Pancreas (tissue), 10 donors: ENCODE measurements around the gene MAP2. TPM values are rescaled to one million over a fixed set of nuclear protein-coding genes. Genes with fewer than 3 reads are reported as not detected.

Experiments
- ATAC-seq, 4 donors: fragments of 200-7000 bp; cut with Tn5 transposase; one replicate each; pipeline versions ENCODE4 v1.8.0 to v1.9.1; 2020; ENCODE audit warnings: mild to moderate bottlenecking in 4 of 4, moderate library complexity in 4 of 4
- DNase-seq, 6 donors: peaks; one replicate each; pipeline ENCODE4 v3.0.0-alpha.2; 2020
- FAIRE-seq: peaks from 2 replicates; lab custom pipeline; 2012; peaks lifted over from hg19 to GRCh38; lab: Jason Lieb, UNC
- H3K27ac ChIP-seq, 4 donors: fragments of 200-600 bp; sonication (generic); 1 replicate in 3 of 4; 2 replicates in 1 of 4; pipeline versions ENCODE4 v1.5.0 to v1.8.0; 2020
- H3K27me3 ChIP-seq, 4 donors: fragments of 200-600 bp; one replicate each; pipeline ENCODE4 v1.8.0; 2021
- H3K36me3 ChIP-seq, 3 donors: fragments of 200-600 bp; sonication (generic) in 1 of 3; one replicate each; pipeline versions ENCODE4 v1.5.0 to v1.8.0; 2020 to 2021
- H3K4me1 ChIP-seq, 3 donors: fragments of 200-600 bp; one replicate each; pipeline ENCODE4 v1.8.0; 2021
- H3K4me3 ChIP-seq, 4 donors: fragments of 200-600 bp; sonication (generic) in 2 of 4; one replicate each; pipeline versions ENCODE4 v1.5.0 to v1.8.0; 2020 to 2021
- H3K9me3 ChIP-seq, 4 donors: fragments of 200-600 bp; one replicate each; pipeline ENCODE4 v1.8.0; 2021
- CTCF ChIP-seq, 4 donors: fragments of 200-600 bp; sonication (generic) in 3 of 4; IDR thresholded peaks; one replicate each; pipeline versions ENCODE4 v1.5.0 to v1.8.0; 2021; ENCODE audit warnings: antibody characterized with exemption in 4 of 4
- WGBS, 2 donors: extraction: QIAGEN DNeasy Blood & Tissue Kit; methylation state at CpG; one replicate each; pipeline ENCODE4 v1.1.7; 2013; 5-methylcytosine and 5-hydroxymethylcytosine counted together
- intact Hi-C, 3 donors: fragments of 100-400 bp; cut with DNase I; formaldehyde crosslinking; loops; one replicate each; pipeline versions ENCODE4 v1.11.1 to v1.14.2; 2022
- polyA plus RNA-seq, 2 donors: library from polyadenylated mRNA; stranded (reverse); fragments of 200-250 nt; gene quantifications; one replicate each; pipeline ENCODE4 v1.2.3, GENCODE V29; 2013
- total RNA-seq, 6 donors: library from RNA; stranded (reverse); fragmentation: NEBNext Ultra II Directional in 4 of 6; extraction: Animal tissue kit (Norgen Biotek cat#: 25700) in 4 of 6; gene quantifications; one replicate each; pipeline versions ENCODE4 v1.2.1 to v1.2.4, GENCODE V29; 2021 to 2023
- donor health status: healthy with polysubstance abuse.
- donor health status: DM: no; HTN: no; CAD: no; lungs with moderate emphysema.
- donor health status: DM: no; HTN: no; CAD: no.
- donor health status: control.
- donor health status: control.
- donor health status: Bipolar disorder and iron deficiency.
- donor health status: DM: yes; HTN: yes; CAD: no.
- donor health status: DM: no; HTN: no; CAD: no.
- donor health status: DM: no; HTN: no; CAD: no.
- donor health status: DM: yes; HTN: yes; CAD: no.

MAP2 gene
- total and polyA plus RNA-seq, 8 donors: 6.9 to 23.9 (median 11.2) TPM

DNA sequence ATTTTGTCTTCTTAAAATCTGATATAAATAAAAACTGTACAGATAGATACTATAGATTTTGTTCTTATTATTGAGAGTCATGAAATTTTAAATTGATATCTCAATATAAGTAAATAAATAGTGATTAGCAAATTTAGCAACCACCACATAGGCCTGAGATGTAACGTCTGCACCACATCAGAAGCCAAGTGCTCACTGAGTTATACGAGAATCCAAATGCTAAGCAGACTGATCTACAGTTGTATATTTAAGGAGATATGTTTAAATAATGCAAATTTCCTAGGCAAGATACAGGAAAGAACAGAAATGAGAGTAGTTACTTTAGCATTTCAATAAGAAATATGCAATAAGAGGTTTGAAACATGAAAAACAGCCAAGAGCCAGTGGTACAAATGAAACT, 262.6 kb downstream of the MAP2 start:
- H3K9me3 ChIP-seq: no peaks in the 10 kb centered on the region
- intact Hi-C loops: no loop called here
- ATAC-seq: no peak
- no peak for DNase-seq
- no peaks in the 10 kb centered on the region for H3K27me3 ChIP-seq
- WGBS, 2 donors: 71 to 72% methylated on average over 2 of the region's 2 CpGs
- H3K27ac ChIP-seq: no peak overlapping the region
- no peak overlapping the region for H3K4me3 ChIP-seq
- TF ChIP-seq CTCF (IDR thresholded peaks at IDR 0.05): no peak
- no peaks in the 10 kb centered on the region for H3K4me1 ChIP-seq
- no peak for FAIRE-seq
- H3K36me3 ChIP-seq: no peaks in the 10 kb centered on the region

DNA sequence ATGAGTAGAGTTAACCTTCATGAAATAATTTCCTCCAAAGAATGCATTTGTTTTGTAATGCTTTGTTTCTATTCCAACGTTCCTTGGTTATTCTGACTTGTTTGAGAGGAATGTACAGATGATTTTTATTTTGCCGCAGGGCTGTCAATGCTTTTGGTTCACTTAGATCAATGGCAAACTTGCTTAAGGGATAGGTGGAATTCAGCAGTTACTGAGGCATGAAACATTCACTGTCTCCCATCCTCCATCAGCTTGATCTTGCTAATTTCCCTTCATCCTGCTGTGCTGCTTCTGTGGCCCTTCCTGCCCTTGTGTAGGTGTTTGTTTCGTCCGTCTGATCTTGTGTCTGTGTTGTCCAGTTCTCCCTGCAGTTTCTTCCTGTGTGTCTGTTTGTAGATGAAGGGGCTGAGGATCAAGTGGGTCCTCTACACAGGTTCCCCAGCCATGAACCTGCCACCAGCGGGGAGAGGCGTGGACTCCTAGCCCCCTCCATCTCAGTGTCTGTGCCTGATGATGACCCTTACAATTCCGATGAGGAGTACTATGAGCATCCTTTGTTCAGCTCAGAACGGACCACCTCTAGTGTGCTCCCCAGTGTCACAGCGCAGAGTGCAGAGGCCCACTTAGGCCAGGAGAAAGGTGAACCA, 263.6 kb downstream of the MAP2 start:
- no peaks in the 10 kb centered on the region for H3K27me3 ChIP-seq
- DNase-seq (no peak), FAIRE-seq (no peak), ATAC-seq (no peak)
- H3K27ac ChIP-seq: no peak overlapping the region
- no peaks in the 10 kb centered on the region for H3K4me1 ChIP-seq
- intact Hi-C loops: no loop called here
- H3K9me3 ChIP-seq: no peaks in the 10 kb centered on the region
- TF ChIP-seq CTCF (IDR thresholded peaks at IDR 0.05): no peak
- 85 to 90% methylated on average over 9 of the region's 9 CpGs for WGBS, 2 donors
- no peaks in the 10 kb centered on the region for H3K36me3 ChIP-seq
- no peak overlapping the region for H3K4me3 ChIP-seq

DNA sequence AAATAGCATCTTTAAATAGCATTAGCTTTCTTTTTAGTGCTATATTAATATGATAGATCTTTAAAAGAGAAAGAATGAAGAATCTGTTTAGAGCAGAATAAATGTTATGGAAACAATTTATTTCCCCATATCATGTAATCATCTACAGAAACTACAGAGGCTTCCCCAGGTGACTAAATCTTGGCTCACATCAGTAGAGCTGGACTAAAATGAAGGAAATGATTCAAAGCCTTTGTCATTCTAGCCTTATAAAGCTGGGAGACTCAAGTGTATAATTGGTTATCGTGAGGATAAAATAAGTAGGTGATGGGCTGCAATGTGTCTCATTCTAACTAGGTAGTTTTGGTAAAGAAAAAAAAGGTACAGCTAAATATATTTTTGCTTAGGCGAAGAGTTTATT, 264.5 kb downstream of the MAP2 start:
- H3K9me3 ChIP-seq: no peaks in the 10 kb centered on the region
- H3K36me3 ChIP-seq: no peaks in the 10 kb centered on the region
- no peaks in the 10 kb centered on the region for H3K4me1 ChIP-seq
- ATAC-seq (no peak), FAIRE-seq (no peak), DNase-seq (no peak)
- intact Hi-C loops: no loop called here
- WGBS, 2 donors: 92 to 94% methylated on average over 2 of the region's 2 CpGs
- no peak for TF ChIP-seq CTCF (IDR thresholded peaks at IDR 0.05)
- H3K4me3 ChIP-seq: no peak overlapping the region
- no peak overlapping the region for H3K27ac ChIP-seq
- H3K27me3 ChIP-seq: no peaks in the 10 kb centered on the region

DNA sequence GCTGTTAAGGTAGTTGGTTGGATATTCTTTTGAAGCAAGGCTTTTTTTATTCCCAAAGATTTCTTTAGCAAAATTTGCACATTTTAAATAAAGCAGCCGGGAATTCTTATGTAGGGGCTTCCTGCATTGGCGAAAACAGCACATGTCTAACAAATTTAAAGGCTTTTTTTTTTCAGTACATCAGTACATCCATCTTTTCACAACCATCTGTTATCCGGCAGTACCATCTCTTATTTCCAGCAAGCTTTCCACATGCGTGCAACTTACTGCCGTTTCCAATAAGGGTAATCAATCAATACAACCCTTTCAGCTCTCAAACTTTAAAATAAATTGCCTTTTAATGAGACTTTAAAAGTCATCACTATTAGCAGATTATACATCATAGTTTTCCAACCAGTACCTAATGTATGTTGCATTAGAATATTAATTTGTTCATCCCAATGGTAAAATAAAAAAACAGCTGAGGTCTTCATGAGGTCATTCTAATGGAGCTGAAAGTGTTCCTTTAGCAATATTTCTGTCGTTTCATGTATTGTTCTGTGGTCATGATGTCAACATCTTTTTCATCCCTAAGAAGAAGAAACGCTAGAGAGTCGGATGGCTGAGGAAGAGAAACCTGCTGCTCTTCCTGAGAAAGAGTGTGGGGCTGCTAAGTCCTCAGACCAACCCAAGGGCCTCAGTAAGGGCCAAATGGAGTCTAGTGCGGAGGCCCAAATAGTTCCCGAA, 266.3 kb downstream of the MAP2 start:
- Histone ChIP-seq H3K36me3 (no peaks in the 10 kb centered on the region), H3K9me3 (no peaks in the 10 kb centered on the region), H3K4me3 (no peak overlapping the region), H3K27ac (no peak overlapping the region), H3K4me1 (no peaks in the 10 kb centered on the region), H3K27me3 (no peaks in the 10 kb centered on the region)
- intact Hi-C loops: no loop called here
- TF ChIP-seq CTCF (IDR thresholded peaks at IDR 0.05): no peak
- FAIRE-seq (no peak), DNase-seq (no peak), ATAC-seq (no peak)
- whole genome bisulfite sequencing, 2 donors: 91 to 92% methylated on average over 10 of the region's 10 CpGs

DNA sequence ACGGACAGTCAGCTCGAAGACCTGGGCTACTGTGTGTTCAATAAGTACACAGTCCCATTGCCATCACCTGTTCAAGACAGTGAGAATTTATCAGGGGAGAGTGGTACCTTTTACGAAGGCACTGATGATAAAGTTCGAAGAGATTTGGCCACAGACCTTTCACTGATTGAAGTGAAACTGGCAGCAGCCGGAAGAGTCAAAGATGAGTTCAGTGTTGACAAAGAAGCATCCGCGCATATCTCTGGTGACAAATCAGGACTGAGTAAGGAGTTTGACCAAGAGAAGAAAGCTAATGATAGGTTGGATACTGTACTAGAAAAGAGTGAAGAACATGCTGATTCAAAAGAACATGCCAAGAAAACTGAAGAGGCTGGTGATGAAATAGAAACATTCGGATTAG, 270.9 kb downstream of the MAP2 start:
- 88 to 93% methylated on average over 8 of the region's 8 CpGs for WGBS, 2 donors
- H3K27me3 ChIP-seq: no peaks in the 10 kb centered on the region
- no peak overlapping the region for H3K4me3 ChIP-seq
- no peak for ATAC-seq
- DNase-seq: no peak
- H3K36me3 ChIP-seq: no peaks in the 10 kb centered on the region
- intact Hi-C loops: no loop called here
- H3K27ac ChIP-seq: no peak overlapping the region
- no peak for TF ChIP-seq CTCF (IDR thresholded peaks at IDR 0.05)
- H3K9me3 ChIP-seq: no peaks in the 10 kb centered on the region
- no peak for FAIRE-seq
- H3K4me1 ChIP-seq: no peaks in the 10 kb centered on the region
